ENCODE results near the gene PODXL2.

- TF ChIP-seq POLR2A (IDR thresholded peaks at IDR 0.05) (no peak), CTCF (IDR thresholded peaks at IDR 0.05) (no peak)
These were observed 87.4 kb downstream of the PODXL2 start for GRCh38 chr3:127716384-127716783.

Data from breast epithelium (tissue), 3 donors.